CMK (cell line): ENCODE results near the gene RALB.
"Not testable (repeated sequence)": the region's sequence is repeated elsewhere in the genome, so short reads cannot be mapped to it uniquely, and the experiment has no call there.

Source experiments
- DNase-seq: peaks from one replicate; pipeline ENCODE4 v3.0.0-alpha.2; 2010; ENCODE audit warnings: low read depth

The RALB gene

GRCh38 chr2:120315367-120316033 is 62.8 kb downstream of the RALB start:
- no peak for DNase-seq

GRCh38 chr2:120316071-120316470 is 63.4 kb downstream of the RALB start:
- no peak for DNase-seq

GRCh38 chr2:120316528-120317179 is 64.0 kb downstream of the RALB start:
- DNase-seq = no peak

DNA sequence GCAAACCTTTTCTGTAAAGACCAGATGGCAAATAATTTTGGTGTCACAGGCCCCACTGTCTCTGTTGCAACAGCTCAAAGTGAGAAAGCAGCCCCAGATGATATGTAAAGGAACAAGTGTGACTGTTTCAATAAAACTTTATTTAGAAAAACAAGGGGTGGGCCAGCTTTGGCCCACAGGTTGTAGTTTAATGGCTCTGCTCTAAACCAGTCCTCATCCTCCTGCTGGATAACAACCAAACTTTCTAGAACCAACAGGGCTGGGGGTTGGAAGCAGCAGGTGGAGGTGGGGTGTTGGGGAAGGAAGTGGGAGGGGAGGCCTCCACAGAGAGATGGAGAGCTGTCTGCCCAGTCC is 64.5 kb downstream of the RALB start:
- DNase-seq = no peak

- DNase-seq = no peak
These were observed 65.3 kb downstream of the RALB start for GRCh38 chr2:120317916-120318315.

DNA sequence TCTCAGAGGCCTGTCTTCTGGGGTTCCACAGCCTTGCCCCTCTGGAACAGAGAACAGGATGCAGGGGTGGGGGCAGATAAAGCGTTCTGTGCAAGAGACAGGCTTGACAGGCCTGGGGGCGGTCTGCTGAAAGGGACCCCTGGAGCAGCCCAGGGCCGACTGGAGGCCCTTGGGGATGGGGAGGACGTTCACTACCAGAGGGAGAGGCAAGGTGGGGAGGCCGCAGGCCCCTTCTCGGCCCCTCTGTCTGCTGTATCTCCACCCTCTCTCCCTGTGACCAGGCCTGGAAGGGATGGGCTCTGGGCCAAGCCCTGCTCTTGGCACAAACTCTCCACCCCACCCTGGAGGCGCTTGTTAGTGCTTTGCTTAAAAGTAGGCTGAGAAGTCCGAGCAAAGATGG is 66.0 kb downstream of the RALB start:
- DNase-seq = no peak

DNA sequence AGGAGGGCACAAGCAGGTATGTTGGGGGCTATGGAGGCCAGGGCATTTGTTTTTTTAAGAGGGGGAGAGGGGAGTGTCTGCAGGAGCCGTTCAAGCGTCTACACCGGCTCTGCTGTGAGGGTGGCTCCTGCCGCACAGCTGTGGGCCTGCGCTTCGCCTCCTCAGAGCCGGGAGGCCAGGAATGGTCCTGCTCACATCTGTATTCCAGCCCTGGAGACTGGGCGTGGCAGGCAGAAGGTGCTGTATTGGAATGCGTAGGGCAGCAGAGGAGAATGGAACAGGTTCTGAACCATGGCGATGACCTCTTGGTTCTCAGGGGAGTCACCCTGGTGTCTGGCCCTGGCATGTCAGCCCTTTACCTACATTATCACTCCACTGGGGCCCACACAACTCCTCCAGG is 66.5 kb downstream of the RALB start:
- no peak for DNase-seq

- DNase-seq = no peak
These were observed 67.2 kb downstream of the RALB start for GRCh38 chr2:120319686-120320317.

- DNase-seq = no peak
These were observed 67.7 kb downstream of the RALB start for GRCh38 chr2:120320318-120320851.

DNA sequence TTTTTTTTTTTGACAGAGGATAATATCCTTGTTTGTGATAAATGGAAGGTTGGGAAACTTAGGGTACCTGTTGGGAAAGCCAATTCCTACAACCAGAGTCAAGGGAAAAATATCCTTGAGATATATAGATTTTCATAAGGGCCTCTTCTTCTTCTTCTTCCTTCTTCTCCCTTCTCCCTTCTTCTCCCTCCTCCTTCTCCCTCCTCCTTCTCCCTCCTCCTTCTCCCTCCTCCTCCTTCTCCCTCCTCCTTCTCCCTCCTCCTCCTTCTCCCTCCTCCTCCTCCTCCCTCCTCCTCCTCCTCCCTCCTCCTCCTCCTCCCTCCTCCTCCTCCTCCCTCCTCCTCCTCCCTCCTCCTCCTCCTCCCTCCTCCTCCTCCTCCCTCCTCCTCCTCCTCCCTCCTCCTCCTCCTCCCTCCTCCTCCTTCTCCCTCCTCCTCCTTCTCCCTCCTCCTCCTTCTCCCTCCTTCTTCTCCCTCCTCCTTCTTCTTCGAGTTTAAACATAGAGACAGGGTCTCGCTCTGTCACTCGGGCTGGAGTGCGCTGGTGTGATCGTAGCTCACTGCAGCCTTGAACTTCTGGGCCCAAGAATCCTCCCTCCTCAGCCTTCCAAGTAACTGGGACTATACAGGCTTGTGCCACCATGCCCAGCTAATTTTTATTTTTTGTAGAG is 68.4 kb downstream of the RALB start:
- DNase-seq = not testable (repeated sequence)

- no peak for DNase-seq
These were observed 69.2 kb downstream of the RALB start for GRCh38 chr2:120321721-120322284.

DNA sequence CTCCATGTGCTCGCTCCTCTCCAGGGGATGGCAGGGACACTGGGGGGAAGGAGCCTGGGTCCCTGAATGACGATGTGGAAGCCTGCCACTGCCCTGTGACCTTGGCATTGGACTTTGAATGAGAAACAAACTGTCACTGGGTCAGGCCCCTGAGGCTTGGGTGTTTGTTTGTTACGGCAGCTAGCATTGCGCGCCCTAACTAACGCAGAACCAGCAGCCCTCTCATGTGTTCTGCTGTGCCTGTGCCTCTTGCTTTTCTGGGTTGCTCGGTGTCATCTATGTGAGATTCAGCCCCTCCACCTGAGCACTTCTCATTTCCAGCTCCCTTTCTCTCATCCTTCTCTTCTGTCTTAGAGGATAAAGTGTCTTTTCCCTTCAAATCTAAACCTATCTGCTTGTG is 69.7 kb downstream of the RALB start:
- no peak for DNase-seq

- no peak for DNase-seq
These were observed 70.6 kb downstream of the RALB start for GRCh38 chr2:120323214-120323613.

DNA sequence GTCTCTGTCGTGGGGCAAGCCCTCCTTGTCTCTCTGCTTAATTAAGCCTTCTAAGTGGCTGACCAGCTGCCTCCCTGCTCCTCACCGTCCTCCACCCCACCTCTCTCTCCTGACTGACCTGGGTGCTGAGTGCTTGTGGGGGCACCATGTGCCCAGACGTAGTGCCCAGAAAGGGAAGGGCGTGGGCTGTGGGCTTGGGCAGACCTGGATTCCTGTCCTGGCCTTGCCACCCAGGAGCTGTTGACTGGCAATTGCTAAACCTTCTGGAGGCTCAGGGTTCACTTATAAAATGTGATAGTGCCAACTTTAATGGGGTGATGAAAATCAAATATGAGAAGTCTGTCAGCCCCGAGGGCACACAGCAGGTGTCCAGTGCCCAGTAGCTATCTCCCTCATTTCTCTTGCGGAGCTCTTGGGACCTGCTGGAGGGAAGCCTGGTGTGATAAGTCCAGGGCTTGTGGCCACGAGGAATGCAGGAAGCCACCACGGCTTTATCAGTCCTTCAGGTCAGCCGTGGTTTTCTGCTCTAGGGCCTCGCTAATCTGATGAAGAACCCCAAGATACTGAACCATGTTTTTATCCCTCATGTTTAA is 71.3 kb downstream of the RALB start:
- DNase-seq = no peak

- DNase-seq = no peak
These were observed 72.3 kb downstream of the RALB start for GRCh38 chr2:120324933-120325332.

DNA sequence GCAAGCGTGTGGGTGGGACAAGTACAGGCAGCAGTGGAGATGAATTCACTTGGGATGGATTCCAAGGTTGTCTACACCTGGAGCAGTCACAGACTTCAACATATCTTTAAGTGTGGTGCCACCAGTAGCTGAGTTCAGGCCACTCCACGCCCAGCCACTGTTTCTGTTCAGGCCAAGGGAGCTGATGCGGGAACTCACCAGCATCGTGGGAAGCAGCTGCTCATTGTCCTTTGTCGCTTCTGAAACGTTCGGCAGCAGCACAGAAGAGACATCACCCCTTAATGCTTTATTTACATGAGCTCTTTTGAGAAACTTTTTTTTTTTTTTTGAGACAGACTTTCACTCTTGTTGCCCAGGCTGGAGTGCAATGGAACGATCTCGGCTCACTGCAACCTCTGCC is 73.4 kb downstream of the RALB start:
- no peak for DNase-seq

DNA sequence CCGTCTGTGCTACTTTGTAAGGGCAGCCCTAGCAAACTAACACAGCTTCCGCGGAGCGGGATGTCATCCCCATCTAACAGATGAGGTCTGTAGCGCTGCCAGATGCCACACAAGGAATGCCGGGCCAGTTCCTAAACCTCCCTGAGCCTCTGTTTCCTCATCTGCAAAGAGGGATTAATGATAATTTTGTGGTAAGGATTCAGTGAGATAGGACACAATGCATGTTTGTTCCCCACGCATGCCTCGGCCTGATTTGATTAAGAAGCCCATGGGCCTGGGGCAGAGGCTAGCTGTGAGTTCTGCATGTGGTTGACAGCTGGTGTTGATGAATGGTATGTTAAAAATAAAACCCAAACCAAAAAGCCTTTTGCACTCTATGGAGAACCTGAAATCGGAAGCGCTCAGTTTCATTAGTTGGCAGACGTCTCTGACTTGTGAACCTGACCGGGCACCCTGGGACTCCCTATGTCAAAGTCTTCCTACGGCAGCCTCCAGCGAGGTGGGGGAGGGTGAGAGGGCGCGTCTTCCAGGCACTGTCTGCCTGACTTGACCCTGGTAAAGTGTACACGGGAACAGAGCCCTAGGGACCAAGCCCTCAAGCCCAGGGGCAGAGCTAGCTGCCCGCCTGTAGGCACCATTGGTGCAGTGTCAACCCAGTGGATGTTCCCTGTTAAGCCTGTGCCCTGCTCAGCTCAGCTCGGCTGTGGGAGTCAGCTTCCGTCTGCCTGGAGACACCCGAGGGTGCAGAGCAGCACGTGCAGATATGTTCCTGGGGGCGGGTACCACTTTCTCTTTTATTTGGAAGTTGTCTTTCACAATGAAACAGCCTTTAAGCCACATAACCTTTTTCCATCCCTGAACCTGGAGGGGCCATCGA is 78.5 kb downstream of the RALB start:
- no peak for DNase-seq

DNA sequence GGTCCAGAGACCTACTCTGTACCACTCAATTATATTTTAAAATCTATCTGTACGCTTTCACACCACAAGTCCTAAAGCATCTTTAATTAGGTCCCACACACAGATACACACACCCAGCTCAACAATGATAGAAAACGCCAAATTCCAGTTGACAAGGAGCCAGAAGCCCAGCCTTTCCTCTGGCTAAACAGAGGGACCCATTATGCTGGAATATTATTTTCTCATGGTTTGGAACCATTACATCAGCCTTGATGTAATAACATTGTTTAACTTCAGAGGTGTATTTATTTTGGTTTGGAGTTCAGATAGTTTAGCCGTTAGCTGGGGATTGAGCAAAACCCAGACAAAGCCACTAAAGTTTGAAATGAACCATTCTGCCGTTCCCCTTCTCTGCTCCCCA is 79.3 kb downstream of the RALB start:
- DNase-seq = no peak

- DNase-seq = no peak
These were observed 79.7 kb downstream of the RALB start for GRCh38 chr2:120332384-120332783.

- DNase-seq = no peak
These were observed 81.4 kb downstream of the RALB start for GRCh38 chr2:120334068-120334467.

DNA sequence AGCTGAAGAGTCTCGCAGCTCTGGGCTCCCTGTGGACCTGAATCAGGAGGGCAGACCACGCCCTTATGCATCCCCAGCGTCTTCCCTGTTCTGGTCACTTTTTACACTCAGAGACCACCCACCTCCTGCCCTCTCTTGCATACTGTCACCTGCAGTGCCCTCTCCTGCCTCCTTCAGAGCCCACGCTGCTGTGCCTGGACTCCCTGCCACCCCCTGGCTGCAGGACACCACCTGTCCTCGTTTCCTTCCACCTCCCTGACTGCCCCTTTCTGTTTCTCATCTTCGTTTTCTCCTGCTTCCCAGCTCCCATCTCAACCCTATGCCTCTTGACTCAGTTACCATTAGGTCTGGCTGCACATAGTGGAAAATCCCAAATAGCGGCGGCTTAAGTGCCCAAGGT is 84.1 kb downstream of the RALB start:
- no peak for DNase-seq
